ENCODE data around the gene ZNF385C.
"Not testable (repeated sequence)": the region's sequence is repeated elsewhere in the genome, so short reads cannot be mapped to it uniquely, and the experiment has no call there.

The ZNF385C gene

GRCh38 chr17:42025191-42025579 is 73.1 kb downstream of the ZNF385C start:
- no peak for DNase-seq (ENCODE audit: low read depth)
- no peak overlapping the region for H3K4me3 ChIP-seq (ENCODE audit: low read depth, low read length)

GRCh38 chr17:42023524-42024349 is 74.5 kb downstream of the ZNF385C start:
- DNase-seq (ENCODE audit: low read depth): no peak
- no peak overlapping the region for H3K4me3 ChIP-seq (ENCODE audit: low read depth, low read length)

More at GRCh38 chr17:42025191-42025579, 73.1 kb downstream of the ZNF385C start:
- TF ChIP-seq CTCF (conservative IDR thresholded peaks at IDR 0.05; ENCODE audit: low read depth, low read length): no peak

GRCh38 chr17:42020845-42021244 is 77.4 kb downstream of the ZNF385C start:
- peak overlapping the region; percentile 91 for H3K4me3 ChIP-seq (ENCODE audit: low read depth, low read length)
- not testable (repeated sequence) for DNase-seq (ENCODE audit: low read depth)

More at GRCh38 chr17:42023524-42024349, 74.5 kb downstream of the ZNF385C start:
- no peak for TF ChIP-seq CTCF (conservative IDR thresholded peaks at IDR 0.05; ENCODE audit: low read depth, low read length)

- DNase-seq (ENCODE audit: low read depth): peak; percentile 93
- peak within 1 kb of the TSS; percentile 91 for H3K4me3 ChIP-seq (ENCODE audit: low read depth, low read length)
- peak; percentile 83 for TF ChIP-seq CTCF (conservative IDR thresholded peaks at IDR 0.05; ENCODE audit: low read depth, low read length)
These were observed 78.5 kb downstream of the ZNF385C start, which contains the start of gene NKIRAS2 for GRCh38 chr17:42019509-42020404. Gene NKIRAS2 (plus strand): TSS chr17:42020090. CDS start chr17:42021578, 1,488 bp downstream.

- no peak for DNase-seq (ENCODE audit: low read depth)
- H3K4me3 ChIP-seq (ENCODE audit: low read depth, low read length): no peak overlapping the region
- TF ChIP-seq CTCF (conservative IDR thresholded peaks at IDR 0.05; ENCODE audit: low read depth, low read length): no peak
These were observed 79.3 kb downstream of the ZNF385C start for GRCh38 chr17:42018988-42019387.

- no peak for TF ChIP-seq CTCF (conservative IDR thresholded peaks at IDR 0.05; ENCODE audit: low read depth, low read length)
- H3K4me3 ChIP-seq (ENCODE audit: low read depth, low read length): peak overlapping the region; percentile 100
- DNase-seq (ENCODE audit: low read depth): no peak
These were observed 79.9 kb downstream of the ZNF385C start for GRCh38 chr17:42018339-42018738.

- DNase-seq (ENCODE audit: low read depth): no peak
- TF ChIP-seq CTCF (conservative IDR thresholded peaks at IDR 0.05; ENCODE audit: low read depth, low read length): no peak
- H3K4me3 ChIP-seq (ENCODE audit: low read depth, low read length): peak overlapping the region; percentile 100
These were observed 80.4 kb downstream of the ZNF385C start for GRCh38 chr17:42017866-42018200.

Data from choroid plexus epithelial cell (primary cell).